Measurements from ENCODE around the gene DGKI. TPM values are rescaled to one million over a fixed set of nuclear protein-coding genes. Genes with fewer than 3 reads are reported as not detected.

DGKI gene
- total and polyA plus RNA-seq, 4 donors, result 0.01 to 0.37 (median 0.31) TPM

DNA sequence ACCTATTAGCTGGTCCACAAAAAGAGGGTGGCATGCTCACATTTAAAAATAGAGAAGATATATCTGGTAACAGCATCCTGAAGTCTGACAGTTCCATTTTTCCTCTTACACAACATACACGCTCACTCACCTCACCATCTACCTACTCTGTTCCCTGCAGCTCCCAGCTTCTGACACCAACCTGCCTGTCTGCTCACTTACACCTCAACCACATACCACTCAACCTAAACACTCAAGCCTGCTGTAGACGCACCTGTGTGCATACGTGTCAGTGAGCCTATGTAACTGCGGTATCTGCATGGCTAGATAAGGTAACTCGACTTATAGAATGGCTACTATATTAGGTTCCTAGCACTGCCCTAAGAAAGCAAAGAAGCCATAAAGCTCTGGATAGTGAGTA, 174.9 kb downstream of the DGKI start:
- TF ChIP-seq FOXA2 (IDR thresholded peaks at IDR 0.05), result no peak
- no peak for TF ChIP-seq RXRA (IDR thresholded peaks at IDR 0.05)
- TF ChIP-seq FOXA1 (IDR thresholded peaks at IDR 0.05), result no peak
- no peak for TF ChIP-seq YY1 (IDR thresholded peaks at IDR 0.05)
- TF ChIP-seq HNF4A (conservative IDR thresholded peaks at IDR 0.05), result no peak
- TF ChIP-seq SP1 (IDR thresholded peaks at IDR 0.05), result no peak
- TF ChIP-seq, protein P1, sequence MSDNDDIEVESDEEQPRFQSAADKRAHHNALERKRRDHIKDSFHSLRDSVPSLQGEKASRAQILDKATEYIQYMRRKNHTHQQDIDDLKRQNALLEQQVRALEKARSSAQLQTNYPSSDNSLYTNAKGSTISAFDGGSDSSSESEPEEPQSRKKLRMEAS (IDR thresholded peaks at IDR 0.05), result no peak
- TF ChIP-seq RAD21 (IDR thresholded peaks at IDR 0.05), result no peak
- no peak for TF ChIP-seq GABPA (IDR thresholded peaks at IDR 0.05 in 1 of 2, conservative IDR thresholded peaks at IDR 0.05 in 1 of 2)
- TF ChIP-seq, protein P2, sequence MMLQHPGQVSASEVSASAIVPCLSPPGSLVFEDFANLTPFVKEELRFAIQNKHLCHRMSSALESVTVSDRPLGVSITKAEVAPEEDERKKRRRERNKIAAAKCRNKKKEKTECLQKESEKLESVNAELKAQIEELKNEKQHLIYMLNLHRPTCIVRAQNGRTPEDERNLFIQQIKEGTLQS (IDR thresholded peaks at IDR 0.05), result no peak
- no peak for TF ChIP-seq HNF4G (IDR thresholded peaks at IDR 0.05)
- TF ChIP-seq, protein P3, sequence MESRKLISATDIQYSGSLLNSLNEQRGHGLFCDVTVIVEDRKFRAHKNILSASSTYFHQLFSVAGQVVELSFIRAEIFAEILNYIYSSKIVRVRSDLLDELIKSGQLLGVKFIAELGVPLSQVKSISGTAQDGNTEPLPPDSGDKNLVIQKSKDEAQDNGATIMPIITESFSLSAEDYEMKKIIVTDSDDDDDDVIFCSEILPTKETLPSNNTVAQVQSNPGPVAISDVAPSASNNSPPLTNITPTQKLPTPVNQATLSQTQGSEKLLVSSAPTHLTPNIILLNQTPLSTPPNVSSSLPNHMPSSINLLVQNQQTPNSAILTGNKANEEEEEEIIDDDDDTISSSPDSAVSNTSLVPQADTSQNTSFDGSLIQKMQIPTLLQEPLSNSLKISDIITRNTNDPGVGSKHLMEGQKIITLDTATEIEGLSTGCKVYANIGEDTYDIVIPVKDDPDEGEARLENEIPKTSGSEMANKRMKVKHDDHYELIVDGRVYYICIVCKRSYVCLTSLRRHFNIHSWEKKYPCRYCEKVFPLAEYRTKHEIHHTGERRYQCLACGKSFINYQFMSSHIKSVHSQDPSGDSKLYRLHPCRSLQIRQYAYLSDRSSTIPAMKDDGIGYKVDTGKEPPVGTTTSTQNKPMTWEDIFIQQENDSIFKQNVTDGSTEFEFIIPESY (IDR thresholded peaks at IDR 0.05), result no peak
- TF ChIP-seq EGR1 (IDR thresholded peaks at IDR 0.05; ENCODE audit: low read depth in 2 of 2), result no peak
- TF ChIP-seq JUND (IDR thresholded peaks at IDR 0.05), result no peak
- no peak for TF ChIP-seq TAF1 (conservative IDR thresholded peaks at IDR 0.05)
- TF ChIP-seq, protein P4, sequence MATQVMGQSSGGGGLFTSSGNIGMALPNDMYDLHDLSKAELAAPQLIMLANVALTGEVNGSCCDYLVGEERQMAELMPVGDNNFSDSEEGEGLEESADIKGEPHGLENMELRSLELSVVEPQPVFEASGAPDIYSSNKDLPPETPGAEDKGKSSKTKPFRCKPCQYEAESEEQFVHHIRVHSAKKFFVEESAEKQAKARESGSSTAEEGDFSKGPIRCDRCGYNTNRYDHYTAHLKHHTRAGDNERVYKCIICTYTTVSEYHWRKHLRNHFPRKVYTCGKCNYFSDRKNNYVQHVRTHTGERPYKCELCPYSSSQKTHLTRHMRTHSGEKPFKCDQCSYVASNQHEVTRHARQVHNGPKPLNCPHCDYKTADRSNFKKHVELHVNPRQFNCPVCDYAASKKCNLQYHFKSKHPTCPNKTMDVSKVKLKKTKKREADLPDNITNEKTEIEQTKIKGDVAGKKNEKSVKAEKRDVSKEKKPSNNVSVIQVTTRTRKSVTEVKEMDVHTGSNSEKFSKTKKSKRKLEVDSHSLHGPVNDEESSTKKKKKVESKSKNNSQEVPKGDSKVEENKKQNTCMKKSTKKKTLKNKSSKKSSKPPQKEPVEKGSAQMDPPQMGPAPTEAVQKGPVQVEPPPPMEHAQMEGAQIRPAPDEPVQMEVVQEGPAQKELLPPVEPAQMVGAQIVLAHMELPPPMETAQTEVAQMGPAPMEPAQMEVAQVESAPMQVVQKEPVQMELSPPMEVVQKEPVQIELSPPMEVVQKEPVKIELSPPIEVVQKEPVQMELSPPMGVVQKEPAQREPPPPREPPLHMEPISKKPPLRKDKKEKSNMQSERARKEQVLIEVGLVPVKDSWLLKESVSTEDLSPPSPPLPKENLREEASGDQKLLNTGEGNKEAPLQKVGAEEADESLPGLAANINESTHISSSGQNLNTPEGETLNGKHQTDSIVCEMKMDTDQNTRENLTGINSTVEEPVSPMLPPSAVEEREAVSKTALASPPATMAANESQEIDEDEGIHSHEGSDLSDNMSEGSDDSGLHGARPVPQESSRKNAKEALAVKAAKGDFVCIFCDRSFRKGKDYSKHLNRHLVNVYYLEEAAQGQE (IDR thresholded peaks at IDR 0.05), result no peak
- no peak for TF ChIP-seq NR2F2 (IDR thresholded peaks at IDR 0.05)
- TF ChIP-seq, protein P5, sequence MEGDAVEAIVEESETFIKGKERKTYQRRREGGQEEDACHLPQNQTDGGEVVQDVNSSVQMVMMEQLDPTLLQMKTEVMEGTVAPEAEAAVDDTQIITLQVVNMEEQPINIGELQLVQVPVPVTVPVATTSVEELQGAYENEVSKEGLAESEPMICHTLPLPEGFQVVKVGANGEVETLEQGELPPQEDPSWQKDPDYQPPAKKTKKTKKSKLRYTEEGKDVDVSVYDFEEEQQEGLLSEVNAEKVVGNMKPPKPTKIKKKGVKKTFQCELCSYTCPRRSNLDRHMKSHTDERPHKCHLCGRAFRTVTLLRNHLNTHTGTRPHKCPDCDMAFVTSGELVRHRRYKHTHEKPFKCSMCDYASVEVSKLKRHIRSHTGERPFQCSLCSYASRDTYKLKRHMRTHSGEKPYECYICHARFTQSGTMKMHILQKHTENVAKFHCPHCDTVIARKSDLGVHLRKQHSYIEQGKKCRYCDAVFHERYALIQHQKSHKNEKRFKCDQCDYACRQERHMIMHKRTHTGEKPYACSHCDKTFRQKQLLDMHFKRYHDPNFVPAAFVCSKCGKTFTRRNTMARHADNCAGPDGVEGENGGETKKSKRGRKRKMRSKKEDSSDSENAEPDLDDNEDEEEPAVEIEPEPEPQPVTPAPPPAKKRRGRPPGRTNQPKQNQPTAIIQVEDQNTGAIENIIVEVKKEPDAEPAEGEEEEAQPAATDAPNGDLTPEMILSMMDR (IDR thresholded peaks at IDR 0.05; ENCODE audit: low read depth, low read length, missing input control), result no peak

More for the DNA sequence above, 174.9 kb downstream of the DGKI start:
- H3K36me3 ChIP-seq (ENCODE audit: control insufficient read depth in 4 of 4, insufficient read depth in 3 of 4, low read depth in 1 of 4, low read length in 3 of 4), result no peaks in the 10 kb centered on the region
- H3K27ac ChIP-seq (ENCODE audit: low read depth in 1 of 2, low read length in 2 of 2), result no peak overlapping the region
- H3K4me1 ChIP-seq (ENCODE audit: control insufficient read depth in 4 of 4, insufficient read depth in 4 of 4, low read length in 3 of 4), result no peaks in the 10 kb centered on the region
- no peak overlapping the region for H3K9ac ChIP-seq (ENCODE audit: low read depth in 1 of 2, low read length in 2 of 2)
- peaks cover 0 to 12% (median 3%) of the 10 kb centered on the region in 4 donors for H3K27me3 ChIP-seq (ENCODE audit: control insufficient read depth in 4 of 4, insufficient read depth in 4 of 4, low read length in 3 of 4)
- WGBS, result 92% methylated on average over 5 of the region's 5 CpGs
- DNase-seq (ENCODE audit: low spot score), result no peak
- no peak overlapping the region for H3K4me3 ChIP-seq (ENCODE audit: low read depth in 1 of 3, low read length in 3 of 3)
- H3K9me3 ChIP-seq (ENCODE audit: control insufficient read depth in 4 of 4, low read length in 3 of 4), result peaks cover 0 to 5% (median 0%) of the 10 kb centered on the region in 4 donors
